CD8-positive, alpha-beta memory T cell (primary cell): ENCODE measurements around the gene RAB43. TPM values are rescaled to one million over a fixed set of nuclear protein-coding genes. Genes with fewer than 3 reads are reported as not detected.

Source experiments
- CTCF ChIA-PET: fragments of 350-600 bp; sonication (Branson Sonifier 250); formaldehyde crosslinking; loops from one replicate; lab custom pipeline; 2021; ENCODE audit warnings: antibody characterized with exemption; lab: Charles Lee
- POLR2A ChIA-PET: fragments of 350-600 bp; sonication (Branson Sonifier 250); formaldehyde crosslinking; loops from one replicate; lab custom pipeline; 2021; ENCODE audit warnings: antibody characterized with exemption; lab: Charles Lee
- DNase-seq, 5 donors: peaks; one replicate each; pipeline versions ENCODE4 v3.0.0 to v3.0.0-alpha.2; 2020 to 2022; ENCODE audit warnings: mixed read lengths in 1 of 5
- H3K27ac ChIP-seq: one replicate; pipeline ENCODE4 v1.7.0; 2013; ENCODE audit warnings: low read depth, mild to moderate bottlenecking, low read length, moderate library complexity
- H3K27me3 ChIP-seq: 2 replicates; pipeline ENCODE4 v1.7.0; 2013; ENCODE audit warnings: low read length, mild to moderate bottlenecking; ENCODE audit not compliant: insufficient read depth, poor library complexity, severe bottlenecking
- H3K36me3 ChIP-seq: 2 replicates; pipeline ENCODE4 v1.7.0; 2013; ENCODE audit warnings: mild to moderate bottlenecking, low read length, moderate library complexity; ENCODE audit not compliant: insufficient read depth
- H3K4me1 ChIP-seq: 2 replicates; pipeline ENCODE4 v1.7.0; 2013; ENCODE audit warnings: mild to moderate bottlenecking, low read length, moderate library complexity; ENCODE audit not compliant: insufficient read depth
- H3K4me3 ChIP-seq: 2 replicates; pipeline ENCODE4 v1.7.0; 2013; ENCODE audit warnings: mild to moderate bottlenecking, low read length
- H3K9me3 ChIP-seq: 2 replicates; pipeline ENCODE4 v1.7.0; 2013; ENCODE audit warnings: mild to moderate bottlenecking, low read length
- H3K27ac Mint-ChIP-seq, 8 donors: one replicate each; pipeline ENCODE4 v1.8.0; 2020 to 2021; ENCODE audit warnings: mixed read lengths in 8 of 8, mild to moderate bottlenecking in 6 of 8, inconsistent platforms in 3 of 8, moderate library complexity in 3 of 8
- H3K27me3 Mint-ChIP-seq, 2 donors: one replicate each; pipeline ENCODE4 v1.8.0; 2020 to 2021; ENCODE audit warnings: mixed read lengths in 2 of 2, mild to moderate bottlenecking in 1 of 2, moderate library complexity in 1 of 2
- H3K36me3 Mint-ChIP-seq, 3 donors: one replicate each; pipeline ENCODE4 v1.8.0; 2020 to 2021; ENCODE audit warnings: mixed read lengths in 3 of 3, inconsistent platforms in 1 of 3, mild to moderate bottlenecking in 1 of 3
- H3K4me1 Mint-ChIP-seq, 3 donors: one replicate each; pipeline ENCODE4 v1.8.0; 2020 to 2021; ENCODE audit warnings: mixed read lengths in 3 of 3, inconsistent platforms in 1 of 3, mild to moderate bottlenecking in 1 of 3
- H3K4me3 Mint-ChIP-seq, 7 donors: one replicate each; pipeline ENCODE4 v1.8.0; 2020 to 2021; ENCODE audit warnings: mixed read lengths in 7 of 7, mild to moderate bottlenecking in 6 of 7, moderate library complexity in 4 of 7, inconsistent platforms in 2 of 7
- H3K9me3 Mint-ChIP-seq, 5 donors: one replicate each; pipeline ENCODE4 v1.8.0; 2020 to 2022; ENCODE audit warnings: mixed read lengths in 5 of 5, mild to moderate bottlenecking in 3 of 5, moderate library complexity in 2 of 5, inconsistent platforms in 1 of 5
- polyA plus RNA-seq: library from polyadenylated mRNA; unstranded; fragments of 300-500 nt; fragmentation: Illumina TruSeq; gene quantifications from one replicate; pipeline ENCODE4 v1.2.3, GENCODE V29; 2021
- total RNA-seq, 2 experiments: library from RNA; stranded (reverse); gene quantifications; one replicate each; pipeline ENCODE4 v1.2.3, GENCODE V29; 2021

The RAB43 gene
- total and polyA plus RNA-seq, 3 experiments from 2014 or later, result 14.9 to 28.6 (median 22.9) TPM

DNA sequence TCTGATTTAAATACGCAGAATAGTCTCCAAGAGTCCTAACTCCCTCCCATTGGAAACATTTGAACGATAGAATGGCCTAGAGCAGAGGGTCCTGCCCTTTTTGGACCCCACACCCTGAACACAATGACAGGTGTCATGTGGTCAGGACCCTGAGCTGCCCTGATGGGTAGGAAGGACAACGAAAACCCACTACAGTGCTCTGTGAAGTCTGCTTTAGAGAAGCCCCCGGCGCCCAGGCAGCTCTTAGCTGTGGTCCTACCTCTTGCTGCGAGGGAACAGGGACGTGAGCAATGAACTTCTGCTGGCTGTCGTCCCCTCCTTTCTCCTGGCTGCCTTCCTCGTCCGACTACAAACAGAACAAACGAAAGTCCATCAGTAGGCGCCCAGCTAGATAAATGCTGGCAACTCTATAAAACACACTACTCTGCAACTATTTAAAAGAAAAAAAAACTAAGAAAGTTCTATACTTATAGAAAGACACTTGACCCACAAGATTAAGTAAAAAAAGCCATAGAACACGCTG lies 8.7 kb upstream of the RAB43 start:
- Histone ChIP-seq H3K4me3 (no peak overlapping the region), H3K9me3 (no peaks in the 10 kb centered on the region), H3K27me3 (no peaks in the 10 kb centered on the region), H3K27ac (no peak overlapping the region), H3K4me1 (no peaks in the 10 kb centered on the region), H3K36me3 (peaks cover 37% of the 10 kb centered on the region)
- H3K27me3 Mint-ChIP-seq, result no peaks in the 10 kb centered on the region
- H3K9me3 Mint-ChIP-seq, result no peaks in the 10 kb centered on the region
- no peak overlapping the region for H3K4me3 Mint-ChIP-seq
- H3K4me1 Mint-ChIP-seq, result peaks cover 4 to 10% (median 8%) of the 10 kb centered on the region in 3 donors
- H3K27ac Mint-ChIP-seq, result peak overlapping the region in 2 of 8 donors; percentile 71 to 73
- no peak for DNase-seq
- POLR2A ChIA-PET, result no interaction called here
- peaks cover 0 to 81% (median 27%) of the 10 kb centered on the region in 3 donors for H3K36me3 Mint-ChIP-seq
- CTCF ChIA-PET, result interaction anchor here (1.0 to 1.4 kb wide), 2 partner anchors 25 to 77 kb away, joined by 3 read pairs; no protein-coding TSS in a partner anchor

DNA sequence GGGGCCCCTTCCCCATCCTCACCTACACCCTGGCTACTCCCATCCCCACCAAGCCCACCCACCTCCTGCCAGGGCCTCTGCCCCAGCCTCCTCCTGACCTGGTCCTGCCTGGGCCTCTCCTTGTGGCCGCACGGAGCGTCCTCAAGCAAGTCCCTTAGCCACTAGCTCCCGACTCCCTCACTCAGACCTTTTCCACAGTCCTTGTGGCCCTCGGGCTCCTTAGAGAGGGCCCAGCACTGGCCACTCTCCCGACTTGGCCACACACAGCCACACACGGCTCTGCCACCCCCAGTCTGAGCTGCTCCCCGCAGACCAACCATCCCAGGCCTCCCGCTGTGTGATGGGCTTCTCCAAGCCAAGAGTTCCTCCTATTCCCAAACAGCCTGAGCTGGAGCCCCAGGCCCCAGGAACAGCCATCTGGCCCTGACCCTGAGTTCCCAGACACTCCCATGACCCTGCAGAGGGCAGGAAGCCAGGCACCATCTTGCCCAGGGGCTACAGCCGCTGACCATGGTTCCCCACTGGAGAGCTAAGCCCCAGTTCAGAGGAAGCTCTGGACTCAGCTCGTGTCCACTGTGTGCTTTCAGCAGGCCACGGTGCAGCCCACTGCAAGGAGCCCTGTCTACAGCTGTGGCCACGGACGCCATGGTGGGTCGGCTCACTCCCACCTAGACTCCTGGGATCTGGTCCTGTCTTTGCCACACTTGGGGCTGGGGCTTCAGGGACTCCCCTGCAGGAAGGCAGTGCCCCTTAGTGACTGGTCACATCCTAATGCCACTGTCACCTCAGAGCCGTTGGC lies 7.0 kb upstream of the RAB43 start:
- ChIA-PET CTCF (interaction anchor here (0.8 to 1.4 kb wide), 3 partner anchors 9 to 158 kb away, joined by 3 read pairs; no protein-coding TSS in a partner anchor), POLR2A (no interaction called here)
- peaks cover 6 to 10% (median 8%) of the 10 kb centered on the region in 3 donors for H3K4me1 Mint-ChIP-seq
- H3K4me3 ChIP-seq, result no peak overlapping the region
- peak overlapping the region in 3 of 8 donors; percentile 42 to 88 (median 69) for H3K27ac Mint-ChIP-seq
- no peaks in the 10 kb centered on the region for H3K4me1 ChIP-seq
- H3K36me3 ChIP-seq, result peaks cover 22% of the 10 kb centered on the region
- H3K36me3 Mint-ChIP-seq, result peaks cover 0 to 64% (median 18%) of the 10 kb centered on the region in 3 donors
- no peaks in the 10 kb centered on the region for H3K27me3 Mint-ChIP-seq
- DNase-seq, result no peak
- no peaks in the 10 kb centered on the region for H3K9me3 ChIP-seq
- no peaks in the 10 kb centered on the region for H3K27me3 ChIP-seq
- H3K4me3 Mint-ChIP-seq, result peak overlapping the region in 1 of 7 donors; percentile 52
- no peaks in the 10 kb centered on the region for H3K9me3 Mint-ChIP-seq
- H3K27ac ChIP-seq, result no peak overlapping the region

- POLR2A ChIA-PET, result no interaction called here
- Mint-ChIP-seq H3K4me1 (peaks cover 12 to 21% (median 13%) of the 10 kb centered on the region in 3 donors), H3K27ac (peak overlapping the region in 6 of 8 donors; percentile 44 to 93 (median 82)), H3K4me3 (peak overlapping the region in 1 of 7 donors; percentile 73), H3K9me3 (no peaks in the 10 kb centered on the region), H3K36me3 (peaks cover 0 to 46% (median 12%) of the 10 kb centered on the region in 3 donors), H3K27me3 (no peaks in the 10 kb centered on the region)
- CTCF ChIA-PET, result no interaction called here
- peaks cover 4% of the 10 kb centered on the region for H3K4me1 ChIP-seq
- no peak overlapping the region for H3K27ac ChIP-seq
- no peaks in the 10 kb centered on the region for H3K9me3 ChIP-seq
- H3K36me3 ChIP-seq, result peaks cover 21% of the 10 kb centered on the region
- H3K27me3 ChIP-seq, result no peaks in the 10 kb centered on the region
- H3K4me3 ChIP-seq, result no peak overlapping the region
- DNase-seq, result no peak
Observed at GRCh38 chr3:129126726-129127280, 5.2 kb upstream of the RAB43 start.

DNA sequence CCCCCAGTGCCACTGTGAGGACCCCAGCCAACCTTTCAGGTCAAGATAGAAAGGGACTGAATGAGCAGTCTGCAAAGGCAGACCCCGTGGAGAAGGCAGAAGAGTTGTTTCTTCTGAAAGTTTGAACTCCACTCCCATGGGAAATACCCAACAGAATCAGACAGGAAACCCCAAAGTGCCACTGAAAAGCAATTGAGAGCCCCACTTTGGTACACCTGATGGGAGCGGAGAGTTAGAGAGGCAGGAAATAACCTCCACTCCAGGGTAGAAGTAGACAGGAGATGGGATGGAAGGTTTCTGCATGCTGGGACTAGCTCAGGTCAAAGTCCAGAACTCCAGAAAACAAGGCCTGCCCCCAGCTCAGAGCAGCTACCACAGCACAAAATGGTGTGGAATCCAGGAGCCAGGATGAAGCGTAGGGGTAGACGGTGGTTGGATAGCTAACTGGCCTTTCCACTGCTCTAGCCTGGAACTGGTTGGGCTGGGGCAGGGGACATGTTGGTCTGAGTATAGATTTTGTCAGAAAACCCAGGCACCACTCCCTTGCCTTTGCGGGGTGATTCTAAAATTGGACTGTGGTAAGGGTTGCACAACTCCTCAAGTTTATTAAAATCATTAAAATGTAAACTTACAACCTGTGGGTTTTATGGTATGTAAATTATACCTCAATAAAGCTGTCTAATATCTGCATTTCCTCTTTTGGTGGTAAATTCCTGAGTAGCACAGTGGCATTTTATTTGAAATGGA lies 1.9 kb upstream of the RAB43 start:
- Mint-ChIP-seq H3K27me3 (no peaks in the 10 kb centered on the region), H3K27ac (peak overlapping the region; percentile 75 to 94 (median 89)), H3K4me1 (peaks cover 32 to 41% (median 33%) of the 10 kb centered on the region in 3 donors), H3K4me3 (peak overlapping the region; percentile 26 to 87 (median 64)), H3K36me3 (peaks cover 0 to 32% (median 3%) of the 10 kb centered on the region in 3 donors), H3K9me3 (no peaks in the 10 kb centered on the region)
- DNase-seq, result peak in 2 of 5 donors; percentile 24 to 28
- Histone ChIP-seq H3K4me1 (peaks cover 16% of the 10 kb centered on the region), H3K27me3 (no peaks in the 10 kb centered on the region), H3K27ac (no peak overlapping the region), H3K4me3 (no peak overlapping the region), H3K9me3 (no peaks in the 10 kb centered on the region), H3K36me3 (no peaks in the 10 kb centered on the region)
- CTCF ChIA-PET, result interaction anchor here (1.8 to 10.1 kb wide), 3 partner anchors 39 to 153 kb away, joined by 6 to 77 read pairs (median 23); no protein-coding TSS in a partner anchor
- POLR2A ChIA-PET, result interaction anchor here (1.4 to 4.1 kb wide), 2 partner anchors 58 to 70 kb away, joined by 5 to 32 read pairs; partner anchors contain the start of gene CNBP

- peaks cover under 1% of the 10 kb centered on the region for H3K36me3 ChIP-seq
- no peak for DNase-seq
- H3K4me1 Mint-ChIP-seq, result peaks cover 42 to 50% (median 43%) of the 10 kb centered on the region in 3 donors
- H3K27me3 ChIP-seq, result no peaks in the 10 kb centered on the region
- no peak overlapping the region for H3K27ac ChIP-seq
- H3K27me3 Mint-ChIP-seq, result no peaks in the 10 kb centered on the region
- H3K9me3 Mint-ChIP-seq, result no peaks in the 10 kb centered on the region
- POLR2A ChIA-PET, result interaction anchor here (0.6 to 4.1 kb wide), 5 partner anchors 11 to 193 kb away, joined by 3 to 32 read pairs (median 5); partner anchors contain the start of gene CNBP
- peaks cover 0 to 31% (median 7%) of the 10 kb centered on the region in 3 donors for H3K36me3 Mint-ChIP-seq
- H3K27ac Mint-ChIP-seq, result peak overlapping the region; percentile 75 to 94 (median 89)
- H3K4me1 ChIP-seq, result peaks cover 26% of the 10 kb centered on the region
- H3K4me3 ChIP-seq, result no peak overlapping the region
- peak overlapping the region; percentile 64 to 87 (median 79) for H3K4me3 Mint-ChIP-seq
- CTCF ChIA-PET, result interaction anchor here (0.9 to 10.1 kb wide), 7 partner anchors 40 to 152 kb away, joined by 3 to 77 read pairs (median 4); no protein-coding TSS in a partner anchor
- no peaks in the 10 kb centered on the region for H3K9me3 ChIP-seq
Observed at GRCh38 chr3:129122412-129123011, 908 bp upstream of the RAB43 start.

DNA sequence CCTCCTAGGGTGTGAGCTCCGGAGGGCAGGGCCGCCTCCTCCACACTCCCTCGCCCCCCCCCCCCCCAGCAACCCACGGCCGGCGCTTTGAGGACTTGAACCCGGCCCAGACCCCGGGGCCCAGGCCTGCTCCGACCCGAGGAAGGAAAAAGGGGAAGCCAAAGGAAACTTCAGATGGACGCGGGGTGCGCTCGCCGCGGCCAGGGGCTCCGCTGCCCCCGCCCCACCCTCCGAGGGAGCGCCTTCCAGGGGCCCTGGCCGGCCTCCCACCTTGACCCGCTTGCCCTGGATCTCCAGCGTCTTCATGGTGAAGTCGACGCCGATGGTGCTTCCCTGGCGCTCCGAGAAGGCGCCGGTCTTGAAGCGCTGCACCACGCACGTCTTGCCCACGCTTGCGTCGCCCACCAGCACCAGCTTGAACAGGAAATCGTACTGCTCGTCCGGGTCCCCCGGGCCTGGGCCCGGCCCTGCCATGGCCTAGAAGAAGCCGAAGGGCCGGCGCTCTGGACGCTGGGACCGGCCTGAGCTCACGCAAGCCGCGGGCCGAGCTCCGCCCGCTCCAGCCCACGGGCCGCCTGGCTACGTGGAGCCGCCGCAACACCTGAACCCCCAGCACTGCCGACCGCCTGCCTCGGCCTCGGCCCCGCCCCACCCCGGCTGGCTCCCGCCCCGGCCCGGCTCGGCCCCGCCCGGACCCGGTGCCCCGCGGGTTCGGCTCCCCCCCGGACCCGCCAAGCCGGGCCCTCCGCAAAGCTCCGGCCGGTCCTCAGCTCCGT lies 400 bp downstream of the RAB43 start:
- Mint-ChIP-seq H3K36me3 (peaks cover 0 to 37% (median 8%) of the 10 kb centered on the region in 3 donors), H3K4me1 (peaks cover 54 to 60% (median 56%) of the 10 kb centered on the region in 3 donors), H3K9me3 (no peaks in the 10 kb centered on the region), H3K27me3 (no peaks in the 10 kb centered on the region), H3K27ac (peak overlapping the region; percentile 81 to 98 (median 98)), H3K4me3 (peak overlapping the region; percentile 83 to 95 (median 90))
- H3K4me1 ChIP-seq, result peaks cover 39% of the 10 kb centered on the region
- H3K27me3 ChIP-seq, result no peaks in the 10 kb centered on the region
- H3K9me3 ChIP-seq, result no peaks in the 10 kb centered on the region
- H3K36me3 ChIP-seq, result peaks cover 3% of the 10 kb centered on the region
- DNase-seq, result peak in 4 of 5 donors; percentile 8 to 71 (median 48)
- CTCF ChIA-PET, result interaction anchor here (0.6 to 10.1 kb wide), 14 partner anchors 20 to 150 kb away, joined by 3 to 77 read pairs (median 4); partner anchors contain the start of gene COPG1
- H3K27ac ChIP-seq, result peak overlapping the region; percentile 80
- POLR2A ChIA-PET, result interaction anchor here (0.6 to 4.1 kb wide), 18 partner anchors 9 to 242 kb away, joined by 3 to 32 read pairs (median 4); partner anchors contain the start of genes ACAD9, CFAP92, CNBP and COPG1
- peak overlapping the region; percentile 93 for H3K4me3 ChIP-seq
